GM21360 (cell line): ENCODE results near the gene INO80.
"Not testable (repeated sequence)": the region's sequence is repeated elsewhere in the genome, so short reads cannot be mapped to it uniquely, and the experiment has no call there.

Source experiments
- ATAC-seq: cut with Tn5 transposase; IDR thresholded peaks from one replicate; pipeline ENCODE4 v1.9.1; 2021; ENCODE audit warnings: mild to moderate bottlenecking, moderate library complexity; ENCODE audit not compliant: unreplicated experiment

The INO80 gene

DNA sequence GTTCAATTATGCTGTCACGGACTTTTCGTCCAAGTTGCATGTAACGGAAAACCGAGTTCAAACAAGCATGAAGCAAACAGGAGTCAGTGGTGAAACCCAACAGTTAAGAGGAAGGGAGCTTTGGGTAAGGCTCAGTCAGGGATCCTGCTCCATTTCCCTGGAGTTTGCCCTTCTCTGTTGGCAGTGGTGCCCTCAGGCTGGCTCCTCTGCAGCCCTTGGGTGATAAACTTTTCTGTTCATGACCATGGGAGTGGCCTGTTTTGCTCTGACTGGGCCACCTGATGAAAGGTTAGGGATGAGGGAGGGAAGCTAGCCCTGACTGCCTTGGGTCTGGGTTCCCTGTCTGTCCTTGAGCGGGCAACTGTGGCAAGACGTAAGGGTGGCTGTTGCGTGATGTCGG lies 146.7 kb downstream of the INO80 start:
- ATAC-seq: no peak

DNA sequence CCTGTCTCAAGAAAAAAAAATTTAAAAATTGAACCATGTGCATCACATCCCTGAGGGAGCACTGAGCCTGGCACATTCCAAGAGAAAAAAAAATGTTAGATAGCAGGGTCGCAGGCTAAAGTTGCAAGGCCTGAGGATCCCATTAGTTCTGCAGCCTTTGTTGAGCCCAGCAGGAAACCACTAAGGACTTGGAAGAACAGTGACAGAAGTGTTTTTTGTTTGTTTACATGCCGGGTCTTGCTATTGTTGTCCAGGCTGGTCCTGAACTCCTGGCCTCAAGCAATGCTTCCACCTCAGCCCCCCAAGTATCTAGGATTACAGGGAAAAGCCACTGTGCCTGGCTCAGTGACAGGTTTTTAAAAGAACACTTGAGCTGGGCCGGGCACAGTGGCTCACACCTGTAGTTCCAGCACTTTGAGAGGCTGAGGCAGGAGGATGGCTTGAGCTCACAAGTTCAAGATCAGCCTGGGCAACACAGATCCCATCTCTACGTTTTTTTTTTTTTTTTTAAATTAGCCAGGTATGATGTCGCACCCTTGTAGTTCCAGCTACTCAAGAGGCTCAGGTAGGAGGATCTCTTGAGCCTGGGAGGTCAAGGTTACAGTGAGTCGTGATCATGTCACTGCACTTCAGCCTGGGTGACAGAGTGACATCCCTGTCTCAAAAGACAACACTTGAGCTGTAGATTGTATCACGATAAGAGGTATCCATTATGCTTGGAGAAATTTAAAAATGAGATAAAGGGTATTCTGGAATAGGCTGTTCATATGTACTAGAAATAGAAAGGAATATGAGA lies 147.6 kb downstream of the INO80 start:
- ATAC-seq: no peak

DNA sequence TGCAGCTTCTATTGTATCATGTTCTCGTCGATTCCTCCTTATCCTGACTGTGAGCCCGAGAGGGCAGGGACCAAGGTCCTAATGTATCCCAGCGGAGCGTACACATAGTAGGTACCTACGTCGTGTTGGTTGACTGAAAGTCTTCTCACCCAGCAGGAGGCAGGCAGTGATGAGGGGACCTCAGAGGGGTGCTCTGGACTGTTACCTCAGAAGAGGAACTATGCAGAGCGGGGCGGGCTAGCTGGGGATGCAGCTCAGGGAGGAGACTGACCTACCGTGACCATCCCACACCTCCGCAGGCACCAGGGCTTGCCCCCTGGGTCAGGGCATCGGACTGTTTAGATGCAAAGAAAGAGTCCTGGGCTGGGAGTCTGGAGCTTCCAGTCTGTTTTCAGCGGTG lies 151.4 kb downstream of the INO80 start:
- no peak for ATAC-seq

DNA sequence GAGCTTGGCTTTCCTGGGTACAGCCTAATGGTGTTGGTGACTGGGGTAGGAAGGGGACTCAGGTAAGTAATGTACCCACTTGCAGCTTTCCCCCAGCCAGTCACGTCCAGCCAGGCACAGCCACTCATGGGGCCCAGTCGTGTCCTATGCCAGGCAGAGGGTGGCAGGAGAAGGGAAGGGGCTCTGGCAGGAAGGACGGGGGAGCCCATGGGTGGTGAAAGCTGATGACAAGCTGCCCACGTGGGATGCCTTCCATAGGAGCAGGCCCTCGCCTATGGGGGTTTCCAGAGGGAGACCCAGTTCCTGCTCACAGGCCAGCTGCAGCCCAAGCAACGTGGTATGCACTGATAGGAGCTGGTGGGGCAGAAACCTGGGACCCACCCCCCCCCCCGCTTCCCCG lies 152.1 kb downstream of the INO80 start:
- no peak for ATAC-seq

DNA sequence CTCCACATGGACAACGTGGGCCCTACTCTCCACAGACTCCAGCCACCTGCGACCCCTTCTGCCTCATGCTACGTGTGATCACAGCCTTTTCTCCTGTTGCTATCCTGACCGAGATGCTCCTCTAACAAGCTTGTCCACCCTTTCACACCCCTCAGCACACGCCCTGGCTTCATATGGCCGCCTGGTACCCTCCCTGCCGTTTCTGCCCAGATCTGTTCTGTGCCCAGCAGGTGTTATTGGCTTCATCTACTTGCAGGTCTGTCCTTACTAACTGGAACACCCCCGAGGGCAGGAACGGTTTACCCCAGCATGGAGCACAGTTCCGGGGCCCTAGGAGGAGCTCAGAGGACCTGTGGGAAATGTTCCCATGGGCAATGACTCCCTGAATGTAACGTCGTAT lies 152.9 kb downstream of the INO80 start:
- ATAC-seq: no peak

DNA sequence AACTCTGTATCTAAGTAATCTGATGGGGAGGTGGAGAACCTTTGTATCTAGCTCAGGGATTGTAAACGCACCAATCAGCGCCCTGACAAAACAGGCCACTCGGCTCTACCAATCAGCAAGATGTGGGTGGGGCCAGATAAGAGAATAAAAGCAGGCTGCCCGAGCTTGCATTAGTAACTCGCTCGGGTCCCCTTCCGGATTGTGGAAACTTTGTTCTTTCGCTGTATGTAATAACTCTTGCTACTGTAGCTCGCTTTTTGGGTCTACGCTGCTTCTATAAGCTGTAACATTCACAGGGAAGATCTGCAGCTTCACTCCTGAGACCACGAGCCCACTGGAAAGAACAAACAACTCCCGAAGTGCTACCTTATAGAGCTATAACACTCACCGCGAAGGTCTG lies 153.8 kb downstream of the INO80 start:
- ATAC-seq: not testable (repeated sequence)

DNA sequence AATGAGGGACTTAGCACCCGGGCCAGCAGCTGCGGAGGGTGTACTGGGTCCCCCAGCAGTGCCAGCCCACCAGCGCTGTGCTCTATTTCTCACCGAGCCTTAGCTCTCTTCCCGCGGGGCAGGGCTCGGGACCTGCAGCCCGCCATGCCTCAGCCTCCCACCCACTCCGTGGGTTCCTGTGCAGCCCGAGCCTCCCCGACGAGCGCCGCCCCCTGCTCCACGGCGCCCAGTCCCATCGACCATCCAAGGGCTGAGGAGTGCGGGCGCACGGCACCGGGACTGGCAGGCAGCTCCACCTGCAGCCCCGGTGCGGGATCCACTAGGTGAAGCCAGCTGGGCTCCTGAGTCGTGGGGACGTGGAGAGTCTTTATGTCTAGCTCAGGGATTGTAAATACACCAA lies 154.3 kb downstream of the INO80 start:
- ATAC-seq: not testable (repeated sequence)

DNA sequence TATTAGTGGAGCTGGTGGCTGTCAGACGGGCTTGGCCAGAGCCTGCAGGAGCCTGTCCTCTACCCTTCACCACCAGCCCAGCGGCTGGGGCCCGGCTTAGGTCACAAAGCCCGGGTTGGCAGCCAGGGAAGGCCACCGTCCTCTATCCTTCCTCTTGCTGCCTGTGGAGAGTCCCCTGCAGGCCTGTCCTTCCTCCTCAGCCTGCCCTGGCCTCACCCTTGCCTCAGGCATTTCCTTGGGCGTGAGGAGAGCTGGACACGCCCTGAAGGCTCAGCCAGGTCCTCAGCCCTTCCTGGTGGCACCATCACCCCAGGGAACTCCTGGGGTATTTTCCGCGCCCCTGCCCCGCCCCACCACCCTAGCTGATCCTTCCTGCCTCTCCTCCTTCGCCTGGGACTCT lies 155.2 kb downstream of the INO80 start:
- no peak for ATAC-seq

DNA sequence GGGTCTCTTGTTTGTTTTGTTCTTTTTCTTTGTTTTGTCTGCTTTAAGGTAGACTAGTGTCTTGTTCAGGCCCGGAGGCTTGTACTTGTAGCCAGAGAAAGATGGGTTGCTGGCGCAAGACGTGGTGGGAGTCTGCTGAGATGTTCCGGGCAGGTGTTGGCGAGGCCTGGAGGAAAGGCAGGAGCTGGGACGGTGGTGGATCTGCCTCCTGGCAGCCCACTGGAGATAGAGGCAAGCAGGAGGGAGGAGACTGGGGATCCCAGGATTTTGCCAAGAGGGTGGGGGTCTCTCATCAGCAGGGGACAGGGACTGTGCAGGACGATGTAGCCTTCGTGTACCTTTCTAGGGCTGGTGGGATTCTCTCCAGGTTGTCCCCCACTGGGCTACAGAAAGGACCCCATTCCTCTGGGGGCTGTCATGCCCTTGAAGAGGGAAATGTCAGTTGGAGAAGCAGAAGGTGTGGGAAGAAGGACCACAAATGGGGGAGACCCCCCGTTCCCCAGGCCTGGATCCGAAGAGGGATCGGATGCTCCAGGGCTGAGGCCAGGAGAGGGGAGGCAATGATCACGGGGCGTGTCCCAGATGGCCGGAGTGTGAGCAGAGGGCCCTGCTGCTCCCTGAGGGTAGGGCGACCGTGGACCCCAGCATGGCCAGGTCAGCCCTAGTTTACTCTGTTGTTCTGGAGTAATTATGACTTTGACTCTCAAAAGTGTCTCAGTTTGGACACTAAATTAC lies 155.8 kb downstream of the INO80 start:
- ATAC-seq: no peak

DNA sequence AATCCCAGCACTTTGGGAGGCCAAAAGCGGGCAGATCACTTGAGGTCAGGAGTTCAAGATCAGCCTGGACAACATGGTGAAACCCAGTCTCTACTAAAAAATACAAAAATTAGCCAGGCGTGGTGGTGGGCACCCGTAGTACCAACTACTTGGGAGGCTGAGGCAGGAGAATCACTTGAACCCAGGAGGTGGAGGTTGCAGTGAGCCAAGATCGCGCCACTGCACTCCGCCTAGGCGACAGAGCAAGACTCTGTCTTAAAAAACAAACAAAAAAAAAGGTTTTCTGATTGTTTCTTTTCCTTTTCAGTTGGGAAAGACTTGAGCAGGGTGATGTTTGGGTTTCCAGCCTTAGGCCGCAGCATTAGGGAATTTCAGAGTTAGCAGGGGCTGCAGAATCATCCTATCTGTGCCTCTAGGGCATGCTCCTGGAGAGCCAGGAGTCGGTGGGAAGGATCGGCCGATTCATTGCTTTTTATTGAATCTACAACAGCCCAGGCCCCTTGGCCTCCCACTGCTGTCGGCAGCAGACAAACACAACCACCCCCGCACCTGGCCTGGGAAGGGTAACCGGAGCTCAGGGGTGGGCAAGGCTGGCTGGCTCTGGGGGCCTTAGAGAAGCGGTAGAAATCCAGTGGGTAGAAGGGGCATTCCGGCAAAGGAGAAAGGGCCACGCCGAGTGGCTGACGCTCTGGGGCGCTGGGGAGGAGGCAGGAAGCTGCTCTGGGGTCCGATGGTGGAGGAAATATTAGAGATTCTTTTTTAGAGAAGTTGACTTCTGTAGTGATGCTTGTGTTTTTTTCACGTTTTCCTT lies 156.5 kb downstream of the INO80 start:
- no peak for ATAC-seq

DNA sequence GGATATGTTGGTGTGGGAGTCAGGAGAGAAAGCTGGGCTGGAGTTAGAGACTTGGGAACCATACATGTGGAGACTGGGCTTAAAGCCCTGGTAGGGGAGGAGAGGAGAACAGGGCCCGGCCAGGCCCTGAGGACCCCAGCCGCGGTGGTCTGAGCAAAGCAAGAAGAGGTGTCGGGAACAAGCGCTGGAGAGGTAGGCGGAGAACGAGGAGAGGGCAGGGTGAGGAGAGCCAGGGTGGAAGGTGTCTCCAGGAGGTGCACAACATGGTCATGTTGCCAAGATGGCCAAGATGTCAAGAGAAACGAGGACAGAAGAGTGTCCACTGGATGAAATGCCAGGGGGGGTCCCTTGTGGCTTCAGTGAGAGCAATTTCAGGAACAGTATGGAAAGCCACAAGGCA lies 157.4 kb downstream of the INO80 start:
- ATAC-seq: no peak

DNA sequence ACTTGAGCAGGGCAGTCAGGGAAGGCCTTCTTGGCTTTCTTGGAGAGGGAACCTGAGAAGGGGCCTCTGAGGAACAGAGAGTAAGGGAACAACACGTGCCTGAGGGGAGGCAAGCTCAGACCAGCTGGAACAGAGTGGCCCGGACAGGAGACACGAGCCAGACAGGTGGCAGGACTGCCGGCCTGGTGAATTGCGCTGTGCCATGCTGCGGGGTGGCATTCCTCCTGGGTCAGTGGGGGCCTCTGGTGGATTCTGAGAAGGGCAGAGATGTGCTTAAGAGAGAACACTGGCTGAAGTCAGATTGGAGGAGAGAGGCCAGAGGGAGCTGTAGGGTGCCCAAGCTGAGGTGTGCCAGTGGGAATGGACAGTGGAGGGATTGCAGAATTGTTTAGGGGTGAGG lies 157.9 kb downstream of the INO80 start:
- no peak for ATAC-seq

DNA sequence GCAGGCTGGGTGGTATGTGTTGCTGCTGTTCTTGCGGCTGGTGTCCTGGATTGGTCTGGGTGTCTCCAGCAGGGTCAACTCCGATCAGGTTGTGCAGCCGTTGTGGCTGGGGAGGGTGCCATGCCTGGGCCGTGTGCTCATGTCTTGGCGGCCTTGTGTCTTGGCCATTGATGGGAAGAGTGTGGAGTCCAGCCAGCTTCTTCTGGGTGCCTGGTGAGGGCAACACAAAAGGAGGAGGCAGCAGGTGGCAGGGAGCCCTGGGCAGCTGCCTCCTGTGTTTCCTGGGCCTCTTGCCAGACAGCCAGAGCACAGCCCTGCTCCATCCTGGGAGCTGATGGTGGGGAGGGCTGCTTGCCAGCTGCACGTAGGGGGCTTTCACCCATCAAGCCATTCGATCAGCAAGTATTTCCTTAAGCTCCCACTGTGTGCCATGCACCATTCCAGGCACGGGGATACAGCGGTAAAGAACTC lies 158.5 kb downstream of the INO80 start:
- no peak for ATAC-seq

DNA sequence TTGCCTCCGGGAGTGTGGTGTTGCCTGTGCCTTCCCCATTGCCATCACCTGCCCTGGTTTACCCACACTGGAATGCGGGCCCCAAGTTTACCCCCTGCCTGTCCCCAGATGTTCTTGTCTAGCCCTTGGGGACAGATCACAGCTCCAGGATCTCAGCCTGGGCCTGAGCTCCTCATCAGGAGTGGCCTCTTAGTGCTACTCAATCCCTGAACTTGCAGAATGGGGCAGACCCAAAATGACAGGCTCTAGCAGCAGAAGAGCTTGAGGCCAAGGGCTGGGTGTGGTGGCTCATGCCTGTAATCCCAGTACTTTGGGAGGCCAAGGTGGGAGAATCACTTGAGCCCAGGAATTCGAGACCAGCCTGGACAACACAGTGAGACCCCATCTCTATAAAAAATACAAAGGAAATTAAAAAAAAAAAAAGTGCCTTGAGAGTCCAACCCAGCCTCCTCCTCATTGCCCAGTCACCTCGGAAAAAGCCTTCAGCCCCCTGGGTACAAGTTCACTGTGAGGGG lies 159.0 kb downstream of the INO80 start:
- ATAC-seq: no peak

DNA sequence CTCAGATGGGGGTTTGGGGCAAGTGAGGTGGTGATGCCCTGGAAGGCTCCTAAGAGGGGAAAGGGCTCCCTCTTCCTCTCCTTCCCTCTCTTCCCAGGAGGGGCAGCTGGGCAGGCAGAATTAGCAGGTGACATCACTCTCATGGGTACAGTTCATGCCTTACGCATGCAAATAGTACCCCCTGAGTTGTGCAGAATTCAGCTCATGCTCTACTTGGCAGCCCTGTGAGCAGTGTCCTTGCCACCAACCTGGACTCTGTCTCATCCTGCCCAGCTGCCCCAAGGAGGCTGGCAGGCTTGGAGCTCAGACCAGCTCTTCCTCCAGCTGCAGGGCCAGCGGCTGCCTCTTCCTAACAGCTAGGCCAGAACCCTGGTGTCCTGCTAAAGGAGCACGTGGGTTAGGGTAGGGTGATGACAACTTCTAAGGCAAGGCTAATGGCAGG lies 159.5 kb downstream of the INO80 start:
- no peak for ATAC-seq

DNA sequence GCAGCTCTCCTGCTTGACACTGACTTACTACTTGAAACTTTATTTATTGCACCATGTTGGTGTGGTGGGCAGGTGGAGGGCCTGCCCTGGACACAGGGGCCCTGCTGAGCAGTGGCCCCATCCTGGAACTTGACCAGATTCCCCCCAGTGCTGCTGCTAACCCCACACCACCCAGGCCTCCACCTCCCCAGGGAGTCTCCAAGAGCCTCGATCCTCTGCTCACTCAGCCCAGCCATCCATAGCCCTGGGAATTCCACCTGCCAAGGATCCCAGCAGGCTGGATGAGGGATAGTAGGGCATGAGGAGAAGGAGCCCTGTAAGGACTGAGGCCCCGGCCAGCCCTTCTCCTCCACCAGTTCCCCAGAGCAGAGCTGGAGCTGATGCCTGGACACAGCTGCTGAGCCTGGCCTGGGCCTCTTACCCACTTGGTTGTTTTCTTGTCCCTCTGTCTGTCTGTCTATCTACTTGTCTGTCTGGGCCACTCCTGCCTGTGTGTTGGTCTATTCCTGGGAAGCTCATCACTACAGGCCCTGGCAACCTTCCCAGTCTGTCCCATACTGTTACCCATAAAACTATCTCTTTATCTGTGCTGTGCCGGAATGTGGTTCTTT lies 160.0 kb downstream of the INO80 start:
- no peak for ATAC-seq

DNA sequence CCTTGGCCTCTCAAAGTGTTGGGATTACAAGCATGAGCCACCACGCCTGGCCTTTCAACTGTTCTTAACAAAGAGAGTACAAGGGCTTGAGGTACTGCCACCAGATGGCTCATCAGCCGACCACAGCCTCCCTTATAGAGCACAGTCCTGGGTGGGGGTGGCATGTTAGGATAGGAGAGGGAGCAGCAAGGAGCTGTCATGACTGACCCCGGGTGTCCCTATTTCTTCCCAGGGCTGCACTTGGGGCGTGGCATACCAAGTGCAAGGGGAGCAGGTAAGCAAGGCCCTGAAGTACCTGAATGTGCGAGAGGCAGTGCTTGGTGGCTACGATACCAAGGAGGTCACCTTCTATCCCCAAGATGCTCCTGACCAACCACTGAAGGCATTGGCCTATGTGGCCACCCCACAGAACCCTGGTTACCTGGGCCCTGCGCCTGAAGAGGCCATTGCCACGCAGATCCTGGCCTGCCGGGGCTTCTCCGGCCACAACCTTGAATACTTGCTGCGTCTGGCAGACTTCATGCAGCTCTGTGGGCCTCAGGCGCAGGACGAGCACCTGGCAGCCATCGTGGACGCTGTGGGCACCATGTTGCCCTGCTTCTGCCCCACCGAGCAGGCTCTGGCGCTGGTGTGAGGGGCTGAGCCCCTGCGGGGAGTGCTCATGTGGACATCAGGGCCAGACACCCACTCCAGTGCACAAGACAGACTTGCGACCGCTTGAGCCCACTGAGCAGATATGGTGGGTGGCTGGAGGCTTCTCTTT lies 160.8 kb downstream of the INO80 start:
- no peak for ATAC-seq

DNA sequence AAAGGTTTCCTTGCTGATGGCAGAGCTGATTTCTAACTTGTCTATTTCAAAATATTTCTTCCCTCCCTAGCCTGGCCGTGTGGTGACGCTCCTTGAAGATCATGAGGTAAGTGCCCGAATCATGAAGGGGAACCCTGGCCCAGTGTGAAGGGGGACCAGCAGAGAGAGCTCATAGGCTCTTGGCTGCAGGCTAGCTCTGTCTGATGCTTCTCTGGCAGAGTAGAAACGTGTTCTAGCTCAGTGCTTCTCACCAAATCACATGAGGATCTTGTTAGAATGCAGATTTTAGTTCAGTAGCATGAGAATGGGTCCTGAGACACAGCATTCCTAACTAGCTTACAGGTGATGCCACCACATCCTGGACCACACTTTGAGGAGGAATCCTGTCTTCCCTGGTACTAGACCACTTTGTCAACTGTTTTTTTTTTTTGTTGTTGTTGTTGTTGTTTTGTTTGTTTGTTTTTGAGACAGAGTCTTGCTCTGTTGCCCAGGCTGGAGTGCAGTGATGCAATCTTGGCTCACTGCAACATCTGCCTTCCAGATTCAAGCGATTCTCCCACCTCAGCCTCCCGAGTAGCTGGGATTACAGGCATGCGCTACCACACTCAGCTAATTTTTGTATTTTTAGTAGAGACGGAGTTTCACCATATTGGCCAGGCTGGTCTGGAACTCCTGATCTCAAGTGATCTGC lies 161.8 kb downstream of the INO80 start:
- ATAC-seq: not testable (repeated sequence)

DNA sequence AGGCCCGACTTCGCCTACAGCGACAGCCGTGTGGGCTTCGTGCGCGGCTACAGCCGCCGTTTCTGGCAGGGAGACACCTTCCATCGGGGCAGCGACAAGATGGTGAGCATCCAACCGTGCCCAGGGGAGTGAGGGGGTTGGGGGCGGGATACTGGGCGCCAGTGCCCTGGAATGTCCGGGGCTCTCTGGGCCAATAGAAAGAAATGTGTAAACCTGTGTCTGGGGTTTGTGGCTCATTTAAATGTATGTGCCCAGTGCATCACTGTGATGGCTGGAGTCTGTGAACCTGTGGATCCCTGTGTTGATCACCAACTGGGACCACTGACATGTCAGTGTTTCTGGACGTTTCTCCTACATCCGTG lies 162.4 kb downstream of the INO80 start:
- ATAC-seq: no peak
